ENCODE measurements around the gene KRT72. TPM values are rescaled to one million over a fixed set of nuclear protein-coding genes. Genes with fewer than 3 reads are reported as not detected.

KRT72 gene
- total RNA-seq, 2 experiments from 2014 or later = 82.2 to 83.4 TPM

DNA sequence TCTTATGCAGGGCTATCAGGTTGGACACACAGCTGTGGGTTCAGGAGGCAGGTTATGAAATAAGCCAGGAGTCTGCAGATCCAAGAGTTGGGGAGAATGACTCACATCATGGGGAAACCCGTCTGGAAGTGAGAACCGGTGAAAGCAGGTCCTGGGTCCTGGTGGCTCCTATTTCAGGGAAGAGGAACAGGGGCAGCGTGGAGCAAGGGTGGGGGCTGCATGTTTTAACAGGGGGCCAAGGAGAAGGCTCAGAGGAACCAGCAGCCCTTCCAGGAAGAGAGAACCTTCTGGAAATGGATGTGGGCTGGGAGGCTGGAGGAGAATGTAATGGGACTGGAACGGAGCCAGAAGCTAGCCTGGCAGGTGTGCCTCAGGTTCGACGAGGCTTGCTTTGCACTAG is 19.8 kb downstream of the KRT72 start:
- ATAC-seq (ENCODE audit: poor library complexity) (no peak), DNase-seq (no peak)
- no peak overlapping the region for H3K4me3 Mint-ChIP-seq
- peaks cover 37% of the 10 kb centered on the region for H3K4me1 ChIP-seq (ENCODE audit: insufficient read depth, low read length)
- TF ChIP-seq, protein P1, sequence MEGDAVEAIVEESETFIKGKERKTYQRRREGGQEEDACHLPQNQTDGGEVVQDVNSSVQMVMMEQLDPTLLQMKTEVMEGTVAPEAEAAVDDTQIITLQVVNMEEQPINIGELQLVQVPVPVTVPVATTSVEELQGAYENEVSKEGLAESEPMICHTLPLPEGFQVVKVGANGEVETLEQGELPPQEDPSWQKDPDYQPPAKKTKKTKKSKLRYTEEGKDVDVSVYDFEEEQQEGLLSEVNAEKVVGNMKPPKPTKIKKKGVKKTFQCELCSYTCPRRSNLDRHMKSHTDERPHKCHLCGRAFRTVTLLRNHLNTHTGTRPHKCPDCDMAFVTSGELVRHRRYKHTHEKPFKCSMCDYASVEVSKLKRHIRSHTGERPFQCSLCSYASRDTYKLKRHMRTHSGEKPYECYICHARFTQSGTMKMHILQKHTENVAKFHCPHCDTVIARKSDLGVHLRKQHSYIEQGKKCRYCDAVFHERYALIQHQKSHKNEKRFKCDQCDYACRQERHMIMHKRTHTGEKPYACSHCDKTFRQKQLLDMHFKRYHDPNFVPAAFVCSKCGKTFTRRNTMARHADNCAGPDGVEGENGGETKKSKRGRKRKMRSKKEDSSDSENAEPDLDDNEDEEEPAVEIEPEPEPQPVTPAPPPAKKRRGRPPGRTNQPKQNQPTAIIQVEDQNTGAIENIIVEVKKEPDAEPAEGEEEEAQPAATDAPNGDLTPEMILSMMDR (IDR thresholded peaks at IDR 0.05) = no peak
- intact Hi-C loops (cut with DNase I, micrococcal nuclease) = no loop called here
- no peak overlapping the region for H3K27ac ChIP-seq (ENCODE audit: low read depth in 1 of 2, low read length in 2 of 2)
- H3K9me3 Mint-ChIP-seq = no peaks in the 10 kb centered on the region
- no peak overlapping the region for H3K27ac Mint-ChIP-seq
- H3K36me3 Mint-ChIP-seq (ENCODE audit: low read depth) = no peaks in the 10 kb centered on the region
- H3K27me3 Mint-ChIP-seq = no peaks in the 10 kb centered on the region
- no peaks in the 10 kb centered on the region for H3K9me3 ChIP-seq (ENCODE audit: control insufficient read depth in 1 of 2, insufficient read depth in 1 of 2, low read length in 2 of 2)
- H3K4me1 Mint-ChIP-seq (ENCODE audit: low read depth) = peaks cover 52% of the 10 kb centered on the region
- ChIA-PET POLR2A (interaction anchor here (1.0 kb wide), 1 partner anchor 298 kb away, joined by 3 read pairs; no protein-coding TSS in a partner anchor), CTCF (interaction anchor here (1.6 to 2.5 kb wide), 2 partner anchors 289 to 298 kb away, joined by 8 to 11 read pairs; no protein-coding TSS in a partner anchor)
- H3K4me3 ChIP-seq (ENCODE audit: low read length) = no peak overlapping the region
- no peaks in the 10 kb centered on the region for H3K27me3 ChIP-seq (ENCODE audit: control insufficient read depth in 1 of 2, insufficient read depth in 2 of 2, low read length in 2 of 2)
- no peaks in the 10 kb centered on the region for H3K36me3 ChIP-seq (ENCODE audit: insufficient read depth, low read length)

DNA sequence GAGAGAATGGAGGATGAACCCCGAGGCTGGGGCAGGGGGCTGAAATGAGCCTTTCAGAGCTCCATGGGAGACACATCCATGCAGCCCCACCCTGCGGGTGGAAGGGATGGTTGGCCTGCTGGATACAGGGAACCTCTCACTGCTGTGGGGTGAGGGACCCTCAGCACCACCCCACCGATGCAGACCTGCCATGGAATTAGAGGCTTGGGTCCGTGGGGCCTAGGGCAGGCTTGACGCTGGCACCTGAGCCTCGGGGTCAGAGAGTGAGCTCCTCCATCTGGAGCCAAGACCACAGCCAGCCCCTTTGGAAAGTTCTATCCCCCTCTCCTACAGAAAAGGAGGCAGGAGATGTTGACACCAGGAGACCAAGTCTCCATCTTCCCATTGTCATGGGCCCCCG is 20.2 kb downstream of the KRT72 start:
- Histone ChIP-seq H3K4me1 (ENCODE audit: insufficient read depth, low read length) (peaks cover 33% of the 10 kb centered on the region), H3K36me3 (ENCODE audit: insufficient read depth, low read length) (no peaks in the 10 kb centered on the region), H3K27ac (ENCODE audit: low read depth in 1 of 2, low read length in 2 of 2) (no peak overlapping the region), H3K27me3 (ENCODE audit: control insufficient read depth in 1 of 2, insufficient read depth in 2 of 2, low read length in 2 of 2) (no peaks in the 10 kb centered on the region), H3K4me3 (ENCODE audit: low read length) (no peak overlapping the region), H3K9me3 (ENCODE audit: control insufficient read depth in 1 of 2, insufficient read depth in 1 of 2, low read length in 2 of 2) (no peaks in the 10 kb centered on the region)
- ATAC-seq (ENCODE audit: poor library complexity) (no peak), DNase-seq (no peak)
- H3K27me3 Mint-ChIP-seq = no peaks in the 10 kb centered on the region
- ChIA-PET CTCF (interaction anchor here (1.6 to 2.5 kb wide), 2 partner anchors 289 to 299 kb away, joined by 8 to 11 read pairs; no protein-coding TSS in a partner anchor), POLR2A (no interaction called here)
- intact Hi-C loops (cut with DNase I, micrococcal nuclease) = no loop called here
- H3K4me3 Mint-ChIP-seq = no peak overlapping the region
- no peaks in the 10 kb centered on the region for H3K36me3 Mint-ChIP-seq (ENCODE audit: low read depth)
- H3K27ac Mint-ChIP-seq = no peak overlapping the region
- no peaks in the 10 kb centered on the region for H3K9me3 Mint-ChIP-seq
- H3K4me1 Mint-ChIP-seq (ENCODE audit: low read depth) = peaks cover 48% of the 10 kb centered on the region
- TF ChIP-seq, protein P1 (IDR thresholded peaks at IDR 0.05) = no peak

DNA sequence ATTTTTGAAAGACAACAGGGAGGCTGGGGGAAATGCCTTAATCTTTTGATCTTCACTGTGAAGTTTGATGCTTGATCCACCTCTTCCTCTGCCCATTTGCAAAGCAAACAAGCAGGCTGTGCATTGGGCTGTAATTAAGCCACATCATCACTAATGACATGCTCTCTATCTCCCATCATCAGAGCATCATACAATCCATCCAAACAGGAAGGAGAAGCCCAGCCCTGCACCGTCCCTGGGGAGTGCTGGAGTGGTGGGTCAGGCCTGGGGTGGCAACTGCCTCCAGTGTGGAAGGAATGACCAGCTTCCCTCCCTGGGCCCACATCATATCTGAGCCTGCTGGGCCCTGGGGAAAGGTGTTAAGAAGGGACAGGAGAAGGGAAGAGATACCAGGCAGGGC is 20.8 kb downstream of the KRT72 start:
- Histone ChIP-seq H3K27ac (ENCODE audit: low read depth in 1 of 2, low read length in 2 of 2) (no peak overlapping the region), H3K4me3 (ENCODE audit: low read length) (no peak overlapping the region), H3K27me3 (ENCODE audit: control insufficient read depth in 1 of 2, insufficient read depth in 2 of 2, low read length in 2 of 2) (no peaks in the 10 kb centered on the region), H3K9me3 (ENCODE audit: control insufficient read depth in 1 of 2, insufficient read depth in 1 of 2, low read length in 2 of 2) (no peaks in the 10 kb centered on the region), H3K4me1 (ENCODE audit: insufficient read depth, low read length) (peaks cover 27% of the 10 kb centered on the region), H3K36me3 (ENCODE audit: insufficient read depth, low read length) (no peaks in the 10 kb centered on the region)
- Mint-ChIP-seq H3K4me3 (no peak overlapping the region), H3K36me3 (ENCODE audit: low read depth) (no peaks in the 10 kb centered on the region), H3K4me1 (ENCODE audit: low read depth) (peaks cover 42% of the 10 kb centered on the region), H3K27me3 (no peaks in the 10 kb centered on the region), H3K27ac (peak overlapping the region; percentile 22), H3K9me3 (no peaks in the 10 kb centered on the region)
- DNase-seq (no peak), ATAC-seq (ENCODE audit: poor library complexity) (no peak)
- POLR2A ChIA-PET = no interaction called here
- intact Hi-C loops (cut with DNase I, micrococcal nuclease) = no loop called here
- TF ChIP-seq, protein P1 (IDR thresholded peaks at IDR 0.05) = no peak
- CTCF ChIA-PET = interaction anchor here (0.7 to 2.5 kb wide), 2 partner anchors 40 to 290 kb away, joined by 6 to 11 read pairs; no protein-coding TSS in a partner anchor
